GM21786 (cell line): ENCODE data around the gene CYP4B1.
"Not testable (repeated sequence)": the region's sequence is repeated elsewhere in the genome, so short reads cannot be mapped to it uniquely, and the experiment has no call there.

ENCODE experiments used
- ATAC-seq: cut with Tn5 transposase; IDR thresholded peaks from one replicate; pipeline ENCODE4 v1.9.1; 2021; ENCODE audit not compliant: unreplicated experiment

CYP4B1 gene

DNA sequence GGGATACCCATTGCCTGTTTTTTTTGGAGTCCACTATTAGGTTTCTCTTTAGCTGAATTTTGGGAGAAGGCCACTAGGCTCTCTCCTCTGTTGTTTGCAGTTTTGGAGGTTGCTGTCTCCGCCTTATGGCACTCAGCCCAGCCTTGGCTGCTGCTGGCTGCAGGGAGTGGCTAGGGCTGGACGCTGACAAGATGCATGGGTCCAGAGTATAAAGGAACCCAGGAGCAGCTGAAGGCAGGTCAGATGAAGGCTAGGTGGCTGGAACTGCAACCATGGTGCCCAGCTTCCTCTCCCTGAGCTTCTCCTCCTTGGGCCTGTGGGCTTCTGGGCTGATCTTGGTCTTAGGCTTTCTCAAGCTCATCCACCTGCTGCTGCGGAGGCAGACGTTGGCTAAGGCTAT lies at the start of gene CYP4B1:
Gene CYP4B1, plus strand, starts transcription at position 237 of the 400 bp plus-strand sequence. Its CDS starts 36 bp downstream, at position 273.
- no peak for ATAC-seq

DNA sequence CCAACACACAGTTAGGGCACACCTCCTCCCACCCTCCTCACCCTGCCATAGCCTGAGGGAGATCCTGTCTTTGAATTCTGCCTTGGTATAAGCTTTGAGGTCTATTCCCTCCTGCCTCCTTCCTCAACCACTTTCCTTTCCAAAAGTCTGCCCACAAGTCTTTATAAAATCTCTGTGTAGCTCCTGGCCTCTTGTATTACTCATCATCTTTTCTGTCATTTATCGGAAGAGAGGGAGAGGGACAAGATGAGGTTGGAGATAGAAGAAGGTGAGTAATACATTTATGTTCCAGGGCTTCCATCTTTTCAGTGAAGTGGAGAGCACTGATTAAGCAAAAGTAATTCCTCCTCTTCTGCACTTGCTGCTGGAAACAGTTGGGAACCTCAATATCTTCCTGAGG lies 49.4 kb upstream of the CYP4B1 start:
- ATAC-seq, result no peak

DNA sequence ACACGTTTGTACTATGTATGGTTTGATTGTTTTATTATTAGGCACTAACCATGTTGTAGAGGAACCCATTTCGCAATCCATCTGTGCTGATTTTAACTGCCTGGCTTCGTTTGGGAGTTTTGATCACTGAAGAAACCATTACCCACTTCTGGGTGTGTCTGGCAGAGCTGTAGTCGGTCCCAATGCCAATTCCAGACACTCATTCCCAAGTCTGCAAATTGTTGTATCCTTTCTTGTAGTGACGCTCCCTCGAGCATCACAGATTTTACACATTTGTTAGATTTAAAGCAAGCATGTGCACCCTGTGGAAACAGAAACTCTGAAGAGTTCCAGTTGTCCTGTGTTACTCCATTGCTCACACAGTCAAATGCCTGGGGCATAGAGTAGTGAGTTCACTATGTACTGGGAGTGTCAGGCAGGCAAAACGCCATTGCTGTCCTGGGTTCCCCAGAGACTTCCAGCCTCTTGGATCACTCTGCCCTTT lies 48.9 kb upstream of the CYP4B1 start:
- ATAC-seq, result no peak

- no peak for ATAC-seq
Measured at GRCh38 chr1:46753985-46754384, 44.9 kb upstream of the CYP4B1 start.

GRCh38 chr1:46754707-46755106 lies 44.1 kb upstream of the CYP4B1 start:
- not testable (repeated sequence) for ATAC-seq

GRCh38 chr1:46755121-46755520 lies 43.7 kb upstream of the CYP4B1 start:
- ATAC-seq, result no peak

DNA sequence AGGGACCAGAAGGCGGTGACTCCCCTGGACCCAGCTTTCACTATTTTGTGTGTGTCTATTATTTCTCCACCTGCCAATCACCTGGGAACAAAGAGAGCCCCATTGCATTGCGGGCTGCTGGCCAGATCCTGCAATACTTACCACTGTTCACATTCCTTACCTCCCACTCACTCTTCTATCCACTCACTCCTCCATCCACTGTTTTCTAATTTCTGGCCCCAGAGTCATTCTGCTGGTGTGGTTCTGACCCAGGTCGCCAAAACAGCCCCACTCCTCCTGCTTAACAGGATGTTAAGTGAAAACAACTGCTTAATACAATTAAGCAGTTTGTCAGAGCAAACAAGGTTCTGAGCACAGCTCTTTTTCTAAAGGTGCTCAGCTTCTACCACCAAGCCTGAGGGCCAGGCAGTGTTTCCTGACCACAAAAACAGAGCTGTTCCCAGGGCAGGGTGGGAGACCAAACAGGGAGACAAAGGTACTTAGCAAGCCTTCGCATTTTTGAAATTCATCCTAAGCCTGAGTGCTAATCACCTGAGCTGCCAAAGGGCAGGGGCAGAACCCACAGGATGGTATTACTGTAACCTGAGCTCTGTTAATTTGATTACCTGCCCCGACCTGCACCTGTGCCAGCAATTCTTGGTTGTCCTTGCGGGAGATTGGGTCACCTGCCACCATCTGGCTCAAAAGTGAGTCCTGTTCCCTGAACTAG lies 41.4 kb upstream of the CYP4B1 start:
- ATAC-seq, result no peak

DNA sequence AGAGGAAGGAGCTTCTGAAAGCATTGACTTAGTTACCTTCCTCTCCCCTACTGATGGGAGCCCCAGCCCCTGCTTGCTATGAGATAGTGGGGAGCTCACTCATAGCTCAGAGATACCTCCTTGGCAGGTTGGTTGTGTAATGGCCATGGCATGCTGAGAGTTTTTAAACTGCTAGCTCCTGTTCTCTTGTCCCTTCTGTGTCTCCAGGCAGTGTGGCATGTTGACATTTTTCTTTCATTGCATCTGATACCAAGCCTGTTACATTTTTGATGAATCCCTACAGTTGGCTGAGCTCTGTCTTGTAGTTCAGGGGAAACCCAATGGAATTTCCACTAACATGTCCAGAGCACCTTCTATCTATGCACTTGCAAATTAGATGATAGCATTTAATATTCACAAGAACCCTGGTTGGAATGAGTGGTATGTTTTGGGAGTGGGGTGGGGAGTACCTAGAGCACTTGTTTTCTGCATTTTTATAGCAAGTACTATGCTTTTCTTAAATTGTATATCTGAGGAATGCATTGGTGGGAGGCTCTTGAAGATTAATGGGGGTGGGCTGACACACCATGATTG lies 40.8 kb upstream of the CYP4B1 start:
- ATAC-seq, result no peak

GRCh38 chr1:46760558-46761166 lies 38.2 kb upstream of the CYP4B1 start:
- no peak for ATAC-seq

DNA sequence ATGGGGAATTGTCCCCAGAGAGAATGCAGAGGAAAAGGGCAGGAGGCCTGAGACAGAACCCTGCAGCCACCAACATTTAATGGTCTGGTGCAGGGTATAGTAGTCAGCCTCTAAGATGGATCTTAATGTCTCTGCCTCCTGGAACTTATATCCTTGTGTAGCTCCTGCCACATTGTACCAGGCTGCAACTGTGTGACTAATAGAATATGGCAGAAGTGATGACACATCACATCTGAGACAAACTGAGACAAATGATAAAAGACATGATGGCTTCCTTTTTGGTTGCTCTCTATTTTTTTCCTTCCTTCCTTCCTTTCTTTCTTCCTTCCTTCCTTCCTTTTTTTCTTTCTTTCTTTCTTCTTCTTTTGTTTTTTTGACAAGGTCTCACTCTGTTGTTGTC lies 37.1 kb upstream of the CYP4B1 start:
- ATAC-seq, result no peak

GRCh38 chr1:46764402-46764801 lies 34.4 kb upstream of the CYP4B1 start:
- ATAC-seq, result no peak

GRCh38 chr1:46767649-46768282 lies 31.1 kb upstream of the CYP4B1 start:
- no peak for ATAC-seq

- no peak for ATAC-seq
Measured at GRCh38 chr1:46768445-46768844, 30.4 kb upstream of the CYP4B1 start.

GRCh38 chr1:46769028-46769740 lies 29.7 kb upstream of the CYP4B1 start:
- ATAC-seq, result no peak

GRCh38 chr1:46770541-46770940 lies 28.3 kb upstream of the CYP4B1 start:
- ATAC-seq, result no peak

DNA sequence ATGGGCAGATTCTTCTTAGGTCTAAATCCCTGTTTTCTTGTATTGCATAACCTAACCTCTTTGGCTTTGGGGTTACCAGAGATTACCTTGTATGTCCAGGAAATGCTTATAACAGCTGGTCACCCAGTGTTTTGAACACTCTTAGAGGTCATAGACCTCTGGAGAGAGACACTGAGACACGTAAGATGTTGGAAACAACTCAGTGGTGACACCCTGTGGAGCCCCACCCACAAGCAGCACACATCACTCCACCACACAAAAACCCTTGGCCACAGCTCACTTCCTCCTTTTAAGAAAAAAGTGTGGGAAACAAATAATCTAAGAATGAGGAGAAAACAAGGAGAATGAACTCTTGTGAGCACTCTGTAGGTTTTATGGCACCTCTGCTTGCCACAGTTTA lies 26.3 kb upstream of the CYP4B1 start:
- ATAC-seq, result no peak

DNA sequence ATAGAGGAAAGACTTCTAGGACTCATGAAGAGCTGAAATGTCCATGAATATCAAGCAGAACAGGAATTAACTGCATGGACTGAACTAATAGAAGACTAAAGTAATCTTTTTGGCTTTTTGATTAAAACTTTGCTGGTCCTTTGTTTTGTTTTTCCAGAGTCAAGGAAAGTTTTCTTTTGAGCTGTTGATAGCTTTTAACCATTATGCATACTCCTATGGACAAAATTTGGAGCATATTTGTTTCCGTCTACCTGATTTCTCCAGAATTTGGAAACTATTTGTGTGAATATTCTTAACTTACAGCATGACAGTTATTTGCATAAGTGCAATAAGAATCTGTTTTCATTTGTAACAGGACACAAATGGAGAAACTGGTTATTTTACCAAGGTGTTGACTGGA lies 24.5 kb upstream of the CYP4B1 start:
- ATAC-seq, result no peak

GRCh38 chr1:46778456-46778855 lies 20.4 kb upstream of the CYP4B1 start:
- not testable (repeated sequence) for ATAC-seq

DNA sequence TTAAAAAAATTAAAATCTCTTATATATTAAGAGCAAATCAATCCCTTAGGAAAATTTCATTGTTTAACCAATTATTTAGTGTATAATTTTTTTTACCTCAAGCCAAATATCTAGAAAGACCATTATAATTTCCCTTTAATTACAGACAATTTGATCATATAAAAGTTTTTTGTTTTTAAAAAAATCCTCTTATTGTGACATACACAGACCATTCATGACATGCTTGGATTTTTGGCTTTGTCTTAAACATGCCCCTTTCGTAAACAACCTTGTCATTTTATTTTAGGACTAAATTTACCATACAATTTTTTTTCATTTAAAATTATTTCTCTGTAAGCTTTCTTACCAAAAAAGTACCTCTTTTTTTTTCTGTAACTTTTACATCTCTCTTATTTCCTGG lies 14.2 kb upstream of the CYP4B1 start:
- no peak for ATAC-seq

- ATAC-seq, result not testable (repeated sequence)
Measured at GRCh38 chr1:46788634-46789033, 10.2 kb upstream of the CYP4B1 start.

DNA sequence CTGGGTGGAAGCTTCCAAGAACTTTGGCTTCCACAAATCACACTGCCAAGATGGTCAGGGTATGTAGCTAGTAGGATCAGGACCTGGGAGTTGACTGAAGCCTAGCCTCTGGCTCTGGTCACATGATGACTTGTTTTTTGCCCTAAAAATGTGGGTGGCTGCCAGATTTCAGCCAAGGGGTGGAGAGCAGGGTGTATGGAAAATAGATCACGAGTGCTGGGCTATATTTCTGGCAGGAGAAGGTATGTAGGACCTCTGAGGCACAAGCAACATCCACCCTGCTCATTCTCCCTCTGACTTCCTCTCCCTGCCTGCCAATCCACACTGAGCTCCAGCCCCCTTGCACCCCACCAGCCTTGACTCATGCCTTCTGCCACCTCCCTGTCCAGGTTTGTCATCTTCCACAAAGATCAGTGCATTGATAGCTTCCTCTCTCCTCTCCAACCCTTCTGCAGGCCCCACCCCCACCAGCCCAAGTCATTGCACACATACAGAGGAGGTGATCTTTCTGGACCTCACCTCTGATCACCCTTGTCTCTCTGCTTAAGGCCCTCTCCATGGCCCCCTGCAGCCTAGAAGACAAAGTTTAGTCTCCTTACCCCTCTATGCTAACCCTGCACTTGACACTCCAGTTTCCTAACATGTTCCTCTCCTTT lies 8.3 kb upstream of the CYP4B1 start:
- ATAC-seq, result no peak
